Stimulated activated CD4-positive, alpha-beta T cell treated with anti-CD3 and anti-CD28 coated beads, Interleukin-15, amount 100 ng/mL, for 1 hour (primary cell): Measurements from ENCODE around the gene KMO.

Source experiments
- DNase-seq, 2 donors: peaks; one replicate each; pipeline ENCODE4 v3.0.0-alpha.2; 2020; ENCODE audit warnings: low read depth in 1 of 2, low spot score in 1 of 2

KMO gene

DNA sequence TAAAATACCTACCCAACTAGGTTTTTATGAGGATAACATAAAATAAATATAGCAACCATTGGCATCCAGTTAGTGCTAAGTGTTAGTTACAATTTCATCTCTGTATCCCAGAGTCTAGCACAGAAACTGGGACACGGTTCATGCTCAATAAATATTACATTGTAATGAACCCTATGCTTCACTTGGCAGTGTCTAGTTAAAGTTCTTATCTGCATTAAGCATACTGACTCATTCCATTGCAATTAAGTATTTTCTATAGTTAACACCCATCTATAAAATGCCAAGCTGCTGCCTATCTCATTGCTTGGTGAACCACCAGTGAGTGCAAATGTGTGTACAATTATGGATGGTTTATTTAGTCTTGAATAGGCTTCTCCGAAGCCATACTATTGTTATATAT lies 92.8 kb downstream of the KMO start:
- DNase-seq, result no peak

DNA sequence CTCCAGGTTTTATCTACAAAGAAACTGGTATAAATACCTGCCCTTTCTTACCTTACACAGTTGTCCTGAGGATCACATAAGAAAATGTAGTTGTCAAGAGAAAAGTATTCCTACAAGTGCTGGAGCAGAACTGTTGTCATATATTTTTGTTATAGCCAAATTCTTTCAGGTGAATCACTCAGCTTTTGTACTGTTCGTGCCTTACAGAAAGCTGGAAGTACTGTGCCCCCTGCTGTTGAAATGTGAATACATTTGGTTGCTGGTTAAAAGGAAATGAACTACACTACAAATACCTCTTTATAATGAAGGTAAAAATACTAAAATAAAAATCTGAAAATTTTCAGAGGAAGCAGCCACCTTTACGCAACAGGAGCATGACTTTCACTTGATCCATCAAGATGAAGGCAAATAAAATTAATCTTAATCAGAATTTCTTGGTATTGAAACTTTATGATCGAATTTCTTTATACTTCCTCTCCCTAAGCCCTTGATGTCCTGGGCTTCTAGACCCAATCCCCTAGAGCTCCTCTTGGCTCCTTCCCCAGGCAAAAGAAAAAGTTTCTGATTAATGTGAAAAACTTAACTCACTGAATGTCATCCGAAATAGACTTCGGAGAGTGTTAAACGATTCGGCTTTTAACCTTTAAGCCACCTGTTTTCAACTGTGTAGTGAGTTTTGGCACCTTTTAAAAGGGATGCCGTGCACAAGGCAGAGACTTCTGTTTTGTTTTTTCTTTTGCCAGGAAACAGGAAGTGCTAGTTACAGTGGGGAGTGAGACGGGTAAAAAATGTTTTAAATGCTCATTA lies 95.5 kb downstream of the KMO start:
- no peak for DNase-seq

GRCh38 chr1:241630005-241630404 lies 97.8 kb downstream of the KMO start:
- DNase-seq, result no peak

- no peak for DNase-seq
These were observed 98.3 kb downstream of the KMO start for GRCh38 chr1:241630476-241630875.

DNA sequence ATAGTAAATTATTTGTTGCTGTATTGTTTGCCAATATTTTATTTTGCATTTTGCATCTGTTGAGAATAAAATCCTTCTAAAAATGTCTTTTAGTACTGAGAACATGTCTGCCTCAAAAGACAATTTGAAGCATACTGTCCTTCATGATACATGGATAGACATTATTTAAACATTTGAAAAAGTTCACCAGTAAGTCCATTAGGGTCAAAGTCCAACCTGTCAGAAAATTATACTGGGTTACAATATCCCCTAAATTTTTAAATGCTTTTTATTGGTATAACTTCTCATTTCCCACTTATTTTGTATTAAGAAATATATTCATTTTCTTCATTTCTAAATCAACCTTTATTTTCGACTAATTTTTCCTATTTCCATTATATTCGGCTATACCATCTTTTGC lies 98.7 kb downstream of the KMO start:
- DNase-seq, result no peak

- DNase-seq, result no peak
These were observed 99.5 kb downstream of the KMO start for GRCh38 chr1:241631674-241632073.

DNA sequence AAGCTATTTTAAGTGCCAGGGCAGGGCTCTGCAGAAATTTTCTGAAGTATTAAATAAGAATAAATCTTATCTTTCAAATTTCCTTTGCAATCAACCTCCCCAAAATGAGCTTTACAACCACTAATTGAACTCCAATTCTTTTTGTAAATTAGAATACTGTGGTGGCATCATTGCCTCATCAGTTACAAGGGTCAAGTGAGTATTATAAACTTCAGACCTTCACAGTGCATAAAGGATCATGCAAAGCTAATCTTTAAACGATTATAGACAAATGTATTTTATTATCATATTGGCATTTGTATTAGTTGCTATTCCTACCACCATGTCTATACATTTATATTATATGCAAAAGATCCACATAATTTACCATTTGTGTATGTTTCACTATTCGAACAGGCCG lies 100.8 kb downstream of the KMO start:
- no peak for DNase-seq

GRCh38 chr1:241635556-241636152 lies 103.5 kb downstream of the KMO start:
- DNase-seq, result no peak

- no peak for DNase-seq
These were observed 104.1 kb downstream of the KMO start for GRCh38 chr1:241636291-241636690.

- no peak for DNase-seq
These were observed 104.9 kb downstream of the KMO start for GRCh38 chr1:241637046-241637590.

DNA sequence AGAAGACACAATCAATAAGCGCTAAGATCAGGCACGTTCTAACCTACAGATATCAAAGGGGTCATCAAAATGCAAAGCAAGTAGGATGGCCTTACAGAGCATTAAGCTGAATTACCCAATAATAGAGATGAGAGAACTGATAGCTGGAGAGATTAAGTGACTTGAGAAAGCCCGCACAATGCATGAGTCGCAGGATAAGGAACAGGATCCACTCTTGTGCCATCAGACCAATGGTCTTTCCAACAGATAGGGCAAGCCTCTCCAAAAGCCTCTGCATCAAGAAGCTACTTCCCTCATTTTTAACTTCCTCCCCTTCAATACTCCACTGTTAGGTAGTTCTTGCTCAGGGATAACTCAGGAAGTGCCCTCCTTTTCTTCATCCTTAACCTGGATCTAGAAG lies 105.4 kb downstream of the KMO start:
- no peak for DNase-seq

DNA sequence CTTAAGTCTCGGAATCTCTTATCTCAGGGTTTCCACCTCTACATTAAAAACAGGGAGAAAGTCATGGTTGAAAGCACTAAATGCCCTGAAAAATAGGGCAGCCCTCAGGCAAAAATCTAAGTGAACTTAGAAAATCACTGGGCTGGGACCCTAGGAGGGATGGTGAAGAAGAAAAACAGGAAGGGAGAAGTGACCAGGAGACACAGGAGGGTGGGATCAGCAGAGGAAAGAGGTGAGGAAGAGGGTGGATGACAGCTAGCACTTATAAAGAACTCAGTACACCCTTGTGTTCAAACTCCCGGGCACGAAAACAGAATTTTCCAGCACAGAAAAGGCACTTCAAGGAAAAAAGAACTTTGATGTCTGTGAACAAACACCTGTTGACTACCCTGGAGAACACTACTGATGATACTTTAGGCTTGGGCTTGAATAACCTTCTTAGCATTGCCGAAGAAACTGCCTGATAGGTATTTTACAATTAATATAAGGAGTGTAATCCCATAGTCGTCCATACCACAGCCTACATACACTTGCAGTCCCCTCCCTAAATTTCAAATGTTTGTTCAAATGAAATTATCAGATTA lies 106.0 kb downstream of the KMO start:
- DNase-seq, result no peak

GRCh38 chr1:241638909-241639622 lies 106.9 kb downstream of the KMO start:
- no peak for DNase-seq

GRCh38 chr1:241639623-241640148 lies 107.5 kb downstream of the KMO start:
- peak in 1 of 2 donors; percentile 18 for DNase-seq

GRCh38 chr1:241640149-241640866 lies 108.1 kb downstream of the KMO start, which contains the start of the genes CHML and OPN3:
CHML (minus strand) TSS chr1:241640369; CDS start chr1:241635766, 4,603 bp downstream.
OPN3 (minus strand) TSS chr1:241640369; CDS start chr1:241640254, 115 bp downstream.
- peak; percentile 89 to 92 for DNase-seq

- DNase-seq, result no peak
These were observed 108.9 kb downstream of the KMO start for GRCh38 chr1:241640867-241641622.

DNA sequence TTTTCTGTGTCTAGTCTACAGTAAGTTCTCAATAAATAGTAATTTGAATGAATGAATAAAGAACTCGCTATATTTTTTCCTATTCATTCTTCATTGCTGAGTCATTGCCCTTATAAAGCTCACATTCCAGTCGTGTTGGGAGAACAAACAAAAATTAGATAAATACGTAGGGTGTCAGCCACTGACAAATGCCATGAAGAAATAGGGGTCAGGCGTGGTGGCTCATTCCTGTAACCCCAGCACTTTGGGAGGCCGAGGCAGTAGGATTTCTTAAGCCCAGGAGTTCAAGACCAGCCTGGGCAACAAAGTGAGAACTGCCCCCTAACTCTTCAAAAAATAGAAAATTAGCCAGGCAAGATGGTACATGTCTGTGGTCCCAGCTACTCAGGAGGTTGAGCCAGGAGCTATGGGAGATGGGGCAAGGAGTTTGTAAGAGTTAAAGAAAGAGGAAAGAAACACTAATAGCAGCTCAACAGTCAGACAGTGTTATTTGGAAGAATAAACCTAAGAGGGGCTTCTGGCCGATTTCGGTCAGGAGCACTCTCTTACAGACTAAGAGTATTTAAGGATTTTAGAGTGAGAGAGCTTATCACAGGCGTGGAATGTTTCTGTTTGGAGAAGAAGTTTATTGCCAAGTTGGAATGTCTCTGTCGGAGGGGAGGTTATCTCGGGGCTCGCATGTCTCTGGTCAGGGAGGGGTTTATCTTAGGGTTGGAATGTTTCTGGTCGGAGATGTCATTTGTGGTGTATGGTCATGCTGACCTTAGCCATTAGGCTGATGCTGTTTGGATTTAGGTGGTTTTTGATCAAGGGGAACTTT lies 109.8 kb downstream of the KMO start:
- DNase-seq, result no peak

GRCh38 chr1:241642593-241642944 lies 110.4 kb downstream of the KMO start:
- DNase-seq, result no peak

- DNase-seq, result no peak
These were observed 112.1 kb downstream of the KMO start for GRCh38 chr1:241644259-241644658.
